AG08395 (cell line): ENCODE results near the gene FAM114A1.
"Not testable (repeated sequence)": the region's sequence is repeated elsewhere in the genome, so short reads cannot be mapped to it uniquely, and the experiment has no call there.

Experiments
- DNase-seq: peaks from one replicate; pipeline ENCODE4 v3.0.0; 2012; ENCODE audit warnings: mixed read lengths, low spot score

FAM114A1 gene

GRCh38 chr4:38904090-38904666 lies 36.6 kb downstream of the FAM114A1 start:
- DNase-seq: no peak

GRCh38 chr4:38904682-38905081 lies 37.1 kb downstream of the FAM114A1 start:
- DNase-seq: no peak

DNA sequence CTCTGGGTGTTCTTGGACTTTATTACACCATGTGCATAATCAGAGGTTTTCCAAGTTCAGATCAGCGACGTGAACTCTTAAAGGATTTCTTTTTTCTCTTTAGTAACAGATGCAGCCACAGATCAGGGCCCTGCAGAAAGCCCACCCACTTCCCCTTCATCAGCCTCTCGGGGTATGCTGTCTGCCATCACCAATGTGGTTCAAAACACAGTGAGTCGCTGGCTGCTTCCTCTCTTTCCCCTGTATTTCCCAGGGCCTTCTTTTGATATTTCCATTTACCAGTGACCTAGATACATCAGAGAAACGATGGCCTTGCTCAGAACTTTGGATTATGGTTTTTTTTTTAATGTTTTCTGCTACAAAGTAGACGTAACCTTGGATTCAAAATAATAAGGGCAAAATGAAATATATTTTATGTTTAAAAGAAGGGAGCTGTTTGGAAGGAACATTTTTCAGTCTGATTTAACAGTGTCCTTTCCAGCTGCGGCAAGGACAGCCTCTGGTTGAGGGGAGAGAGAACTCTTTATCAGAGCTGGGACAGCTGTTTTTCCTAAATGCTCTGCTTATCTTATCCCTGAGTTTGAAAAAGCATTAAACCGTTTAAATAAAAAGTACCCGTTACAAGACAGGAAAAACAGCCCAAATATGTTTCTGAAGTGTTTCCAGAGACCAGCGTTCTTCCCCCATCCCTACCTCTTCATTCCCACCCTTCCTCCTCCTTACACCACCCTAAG lies 38.2 kb downstream of the FAM114A1 start:
- no peak for DNase-seq

- DNase-seq: no peak
These were observed 40.2 kb downstream of the FAM114A1 start for GRCh38 chr4:38907696-38908270.

GRCh38 chr4:38909015-38909414 lies 41.4 kb downstream of the FAM114A1 start:
- no peak for DNase-seq

DNA sequence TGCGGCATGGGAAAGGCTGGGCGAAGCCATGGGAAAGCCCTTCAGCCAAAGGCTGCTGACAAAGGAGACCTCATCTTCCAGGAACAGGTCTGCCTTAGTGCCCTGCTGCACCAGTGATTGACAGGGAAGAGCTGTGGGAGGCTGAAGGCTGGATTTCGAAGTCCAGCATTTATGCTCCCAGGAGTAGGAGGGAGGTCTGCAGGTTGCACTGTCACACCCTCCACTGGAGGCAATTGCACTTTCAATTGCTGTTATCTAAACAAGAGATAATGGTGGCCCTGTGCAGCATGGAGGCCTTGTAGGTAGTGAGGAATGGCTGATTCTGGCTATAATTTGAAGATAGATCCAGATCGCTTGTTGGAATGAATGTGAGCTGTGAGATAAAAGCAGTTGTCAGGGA lies 43.7 kb downstream of the FAM114A1 start:
- DNase-seq: no peak

- no peak for DNase-seq
These were observed 47.2 kb downstream of the FAM114A1 start for GRCh38 chr4:38914854-38915253.

DNA sequence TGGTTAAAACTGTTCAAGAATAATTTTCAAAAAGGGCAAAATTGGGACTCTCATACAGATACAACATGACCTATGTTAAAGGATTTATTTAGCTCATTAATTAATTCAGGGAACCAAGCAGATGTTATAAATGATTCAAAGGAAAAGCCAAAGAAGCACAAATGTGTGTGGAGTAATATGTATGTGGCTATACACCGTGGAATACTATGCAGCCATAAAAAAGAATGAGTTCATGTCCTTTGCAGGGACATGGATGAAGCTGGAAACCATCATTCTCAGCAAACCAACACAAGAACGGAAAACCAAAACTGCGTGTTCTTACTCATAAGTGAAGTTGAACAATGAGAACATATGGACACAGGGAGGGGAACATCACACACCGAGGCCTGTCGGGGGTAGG lies 48.7 kb downstream of the FAM114A1 start:
- not testable (repeated sequence) for DNase-seq

- no peak for DNase-seq
These were observed 49.9 kb downstream of the FAM114A1 start for GRCh38 chr4:38917481-38918025.

DNA sequence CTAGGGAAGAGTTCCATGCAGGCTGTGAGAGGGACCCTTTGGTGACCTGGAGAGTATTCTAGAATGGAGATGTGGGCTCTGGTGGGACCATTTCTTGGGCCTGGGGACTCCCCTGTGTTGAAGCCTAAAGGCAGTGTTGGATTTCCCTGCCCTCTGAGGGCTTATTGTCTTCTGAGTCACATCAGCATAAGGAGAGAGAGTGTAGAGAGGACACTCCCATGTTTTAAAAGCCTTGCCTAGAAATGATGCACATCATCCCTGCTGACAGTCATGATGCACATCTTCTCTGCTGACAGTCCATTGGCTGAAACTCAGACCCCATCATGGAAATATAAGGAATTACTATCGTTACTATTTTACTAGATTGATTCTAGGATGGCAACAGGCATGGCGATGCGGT lies 51.9 kb downstream of the FAM114A1 start:
- no peak for DNase-seq

GRCh38 chr4:38920186-38920585 lies 52.6 kb downstream of the FAM114A1 start:
- no peak for DNase-seq

GRCh38 chr4:38920677-38921076 lies 53.1 kb downstream of the FAM114A1 start:
- no peak for DNase-seq

DNA sequence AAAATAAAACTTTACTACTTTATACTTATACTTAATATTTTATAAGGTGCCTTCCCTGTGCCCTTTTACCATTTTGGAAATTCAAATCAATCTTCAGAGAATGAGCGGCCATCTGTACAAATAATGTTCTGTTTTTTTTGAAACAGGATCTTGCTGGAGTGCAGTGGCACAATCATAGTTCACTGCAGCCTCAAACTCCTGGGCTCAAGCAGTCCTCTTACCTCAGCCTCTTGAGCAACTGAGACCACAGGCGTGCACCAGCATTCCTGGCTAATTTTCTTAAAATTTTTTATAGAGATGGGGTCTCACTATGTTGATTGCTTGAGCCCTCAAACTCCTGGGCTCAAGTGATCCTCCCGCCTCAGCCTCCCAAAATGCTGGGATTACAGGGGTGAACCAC lies 53.5 kb downstream of the FAM114A1 start:
- no peak for DNase-seq

GRCh38 chr4:38923746-38924145 lies 56.1 kb downstream of the FAM114A1 start:
- DNase-seq: no peak

GRCh38 chr4:38924353-38924752 lies 56.7 kb downstream of the FAM114A1 start:
- no peak for DNase-seq

DNA sequence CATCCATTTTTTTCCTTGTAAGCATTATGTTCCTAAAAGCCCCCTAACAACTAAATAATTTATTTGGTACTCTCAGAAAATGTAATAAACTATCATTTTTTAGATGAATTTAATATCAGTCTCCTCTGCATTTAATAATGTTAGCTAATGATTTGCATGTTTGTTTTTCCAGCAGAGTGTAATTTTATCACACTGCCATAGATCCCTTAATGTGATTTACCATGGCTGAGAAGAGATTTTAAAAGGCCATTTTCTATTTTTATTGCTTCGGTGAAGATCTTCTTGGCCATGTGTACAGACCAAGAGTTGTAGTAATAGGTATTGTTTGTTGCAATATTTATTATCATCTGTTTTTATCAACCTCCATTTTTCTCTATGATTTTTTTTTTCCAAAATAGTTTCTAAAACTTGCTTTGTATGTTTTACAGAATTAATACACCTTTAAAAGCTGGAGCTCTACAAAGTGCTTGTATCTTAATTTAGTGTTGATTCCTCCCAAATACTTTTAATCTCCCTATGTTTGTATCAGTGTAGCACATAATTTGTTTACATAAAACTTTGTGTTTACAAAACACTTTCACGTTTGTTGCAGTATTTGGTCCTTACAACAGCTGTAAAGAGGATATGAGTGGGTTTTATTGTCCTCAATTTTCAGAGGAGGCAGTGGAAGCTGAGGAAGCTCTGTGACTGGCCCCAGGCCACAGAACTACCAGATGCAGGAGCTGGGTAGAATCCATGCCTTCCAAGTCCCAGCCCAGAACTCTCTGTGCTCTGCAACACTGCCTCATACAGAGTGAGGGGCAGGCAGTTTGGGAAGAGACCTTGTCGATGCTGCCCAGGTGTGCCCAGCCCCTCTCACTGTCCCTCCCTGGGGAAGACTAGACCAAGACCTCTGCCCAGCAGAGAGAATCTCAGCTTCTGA lies 58.1 kb downstream of the FAM114A1 start:
- DNase-seq: no peak

DNA sequence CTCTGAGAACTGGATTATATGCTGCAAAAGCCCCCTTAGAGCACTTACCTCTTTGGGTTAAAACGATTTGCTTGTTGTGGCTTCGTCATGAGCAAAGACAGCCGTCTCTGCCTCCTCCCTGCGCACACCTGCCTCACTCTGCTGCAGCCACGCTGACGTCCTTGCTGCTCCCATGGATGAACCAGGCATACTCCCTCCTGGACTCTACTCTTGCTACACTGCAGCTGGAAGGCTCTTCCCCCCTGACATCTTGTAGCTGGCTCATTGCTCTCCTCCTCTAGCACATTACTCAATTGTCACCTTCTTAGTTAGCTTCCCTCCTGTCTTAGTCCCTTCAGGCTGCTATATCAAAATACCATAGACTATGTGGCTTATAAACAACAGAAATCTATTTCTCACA lies 59.3 kb downstream of the FAM114A1 start:
- DNase-seq: no peak

DNA sequence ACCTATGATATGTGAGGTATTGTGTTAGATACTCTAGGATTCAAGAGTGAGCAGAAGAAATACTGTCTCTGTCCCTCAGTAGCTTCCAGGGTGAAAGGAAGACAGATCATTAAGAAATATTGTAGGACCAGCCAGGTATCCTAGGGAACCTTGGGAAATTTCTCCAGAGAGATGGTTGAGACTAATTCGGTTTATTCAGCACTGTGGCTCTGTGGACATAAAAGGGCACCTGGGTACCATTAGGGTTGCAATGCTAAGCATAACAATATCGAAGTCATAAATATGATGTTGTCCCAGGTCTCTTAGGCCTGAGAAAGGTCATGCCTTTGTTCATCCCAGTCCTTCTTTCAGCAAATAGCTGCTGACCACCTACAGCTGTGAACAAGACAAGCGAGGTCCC lies 61.0 kb downstream of the FAM114A1 start:
- no peak for DNase-seq

GRCh38 chr4:38928974-38929373 lies 61.4 kb downstream of the FAM114A1 start:
- DNase-seq: no peak

- DNase-seq: no peak
These were observed 62.6 kb downstream of the FAM114A1 start for GRCh38 chr4:38930204-38930603.

- no peak for DNase-seq
These were observed 63.1 kb downstream of the FAM114A1 start for GRCh38 chr4:38930707-38931106.

- DNase-seq: no peak
These were observed 63.5 kb downstream of the FAM114A1 start for GRCh38 chr4:38931125-38931524.
